Spleen (tissue), 11 donors: ENCODE results near the gene DCXR. TPM values are rescaled to one million over a fixed set of nuclear protein-coding genes. Genes with fewer than 3 reads are reported as not detected.

Experiments
- DNase-seq: peaks from one replicate; pipeline ENCODE4 v3.0.0-alpha.2; 2020
- H3K27ac ChIP-seq, 8 donors: fragments of 200-600 bp; sonication (generic) in 7 of 8; 1 replicate in 4 of 8; 2 replicates in 4 of 8; pipeline versions ENCODE4 v1.5.0 to v1.8.0; 2016 to 2021; ENCODE audit warnings: inconsistent platforms in 4 of 8, mild to moderate bottlenecking in 4 of 8, moderate library complexity in 1 of 8
- H3K27me3 ChIP-seq, 7 donors: fragments of 200-600 bp; sonication (generic) in 6 of 7; replicated peaks in 1 of 7; 1 replicate in 4 of 7; 2 replicates in 3 of 7; pipeline versions ENCODE4 v1.5.0 to v1.8.0; 2016 to 2021; ENCODE audit warnings: inconsistent platforms in 3 of 7, mild to moderate bottlenecking in 1 of 7
- H3K36me3 ChIP-seq, 6 donors: fragments of 200-600 bp; sonication (generic) in 5 of 6; 1 replicate in 4 of 6; 2 replicates in 2 of 6; pipeline versions ENCODE4 v1.5.0 to v1.8.0; 2016 to 2021; ENCODE audit warnings: inconsistent platforms in 2 of 6
- H3K4me1 ChIP-seq, 6 donors: fragments of 200-600 bp; sonication (generic) in 5 of 6; 1 replicate in 3 of 6; 2 replicates in 3 of 6; pipeline versions ENCODE4 v1.5.0 to v1.8.0; 2016 to 2021; ENCODE audit warnings: inconsistent platforms in 3 of 6
- H3K4me3 ChIP-seq, 8 donors: fragments of 200-600 bp; sonication (generic) in 7 of 8; 1 replicate in 4 of 8; 2 replicates in 4 of 8; pipeline versions ENCODE4 v1.5.0 to v1.8.0; 2016 to 2021; ENCODE audit warnings: inconsistent platforms in 4 of 8, mild to moderate bottlenecking in 4 of 8, moderate library complexity in 2 of 8
- H3K9me3 ChIP-seq, 8 donors: fragments of 200-600 bp; sonication (generic) in 7 of 8; 1 replicate in 4 of 8; 2 replicates in 4 of 8; pipeline versions ENCODE4 v1.5.0 to v1.8.0; 2016 to 2021; ENCODE audit warnings: inconsistent platforms in 4 of 8
- POLR2A ChIP-seq, 3 donors: fragments of 450-650 bp; IDR thresholded peaks; one replicate each; pipeline ENCODE4 v1.5.1; 2017; ENCODE audit warnings: antibody characterized with exemption in 3 of 3, mild to moderate bottlenecking in 1 of 3
- POLR2AphosphoS5 ChIP-seq, 3 donors: sonication (generic); formaldehyde crosslinking; IDR thresholded peaks; one replicate each; pipeline ENCODE4 v1.5.1; 2017; ENCODE audit warnings: antibody characterized with exemption in 3 of 3
- WGBS, 5 donors: extraction: QIAGEN DNeasy Blood & Tissue Kit in 3 of 5; methylation state at CpG; one replicate each; pipeline versions ENCODE4 v1.1.5 to v1.1.7; 2013 to 2018; 5-methylcytosine and 5-hydroxymethylcytosine counted together
- intact Hi-C: fragments of 100-400 bp; cut with DNase I; formaldehyde crosslinking; loops from one replicate; pipeline ENCODE4 v1.15.0; 2023; ENCODE audit warnings: low total_unique reads
- polyA plus RNA-seq, 3 donors: library from polyadenylated mRNA; stranded (reverse); fragments of 200-250 nt; gene quantifications; one replicate each; pipeline ENCODE4 v1.2.1, GENCODE V29; 2013
- total RNA-seq, 7 donors: library from RNA; depleted of rRNA in 3 of 7; stranded (reverse); fragments of >200 nt in 3 of 7; fragmentation: NEBNext Ultra II Directional in 4 of 7; extraction: Animal tissue kit (Norgen Biotek cat#: 25700) in 4 of 7; gene quantifications; one replicate each; pipeline versions ENCODE4 v1.1.0 to v1.2.1, GENCODE V29; 2016 to 2021
- TF ChIP-seq, protein P1 (sequence below), 11 experiments: fragments of 200-600 bp in 7 of 11; fragments of 450-650 bp in 4 of 11; sonication (generic) in 4 of 11; IDR thresholded peaks in 8 of 11; conservative IDR thresholded peaks in 3 of 11; 1 replicate in 7 of 11; 2 replicates in 4 of 11; pipeline versions ENCODE4 v1.4.0 to v1.8.0; 2016 to 2021; ENCODE audit warnings: antibody characterized with exemption in 11 of 11, inconsistent platforms in 4 of 11, mild to moderate bottlenecking in 1 of 11
- donor health status: healthy with polysubstance abuse.
- donor health status: DM: no; HTN: no; CAD: no; lungs with moderate emphysema.
- donor health status: DM: no; HTN: no; CAD: no.
- donor health status: Bipolar disorder and iron deficiency.
- donor health status: healthy.
- donor health status: DM: no; HTN: no; CAD: no.
- donor health status: DM: yes; HTN: yes; CAD: no.

The DCXR gene
- total and polyA plus RNA-seq, 10 donors: 44.2 to 88.0 (median 61.0) TPM

DNA sequence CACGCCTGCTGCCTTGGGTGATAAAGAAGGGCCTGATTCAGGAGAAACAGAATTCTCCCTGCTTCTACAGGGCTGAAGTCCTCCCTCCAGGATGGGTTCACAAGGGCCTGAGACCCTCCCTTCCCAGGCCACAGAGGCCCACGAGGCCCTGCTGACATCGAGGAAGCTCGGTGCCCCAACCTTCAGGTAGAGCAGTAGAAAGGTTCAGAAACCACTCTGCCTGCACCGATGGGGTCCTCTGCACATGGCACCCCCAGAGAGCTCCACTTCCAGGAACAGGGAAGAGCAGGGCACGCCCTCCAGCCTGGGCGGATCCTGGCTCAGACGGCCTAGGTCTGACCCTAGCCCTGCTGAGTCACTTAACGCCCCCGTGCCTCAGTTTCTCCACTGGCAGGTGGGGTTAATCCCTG lies 15.6 kb downstream of the DCXR start:
- no peaks in the 10 kb centered on the region for H3K27me3 ChIP-seq
- intact Hi-C loops: loop anchor here (5.0 kb wide), 1 partner anchor 65 kb away; no protein-coding TSS in a partner anchor
- H3K4me3 ChIP-seq: peak overlapping the region; percentile 73 to 99 (median 88)
- H3K4me1 ChIP-seq: peaks cover 25 to 55% (median 36%) of the 10 kb centered on the region in 6 donors
- no peaks in the 10 kb centered on the region for H3K9me3 ChIP-seq
- no peak for DNase-seq
- WGBS, 5 donors: 5 to 13% (median 6%) methylated on average over 6 to 10 of the region's 10 CpGs
- peak overlapping the region in 6 of 8 donors; percentile 4 to 88 (median 80) for H3K27ac ChIP-seq
- H3K36me3 ChIP-seq: peaks cover 0 to 40% (median 8%) of the 10 kb centered on the region in 6 donors
- TF ChIP-seq POLR2AphosphoS5 (IDR thresholded peaks at IDR 0.05): no peak
- TF ChIP-seq POLR2A (IDR thresholded peaks at IDR 0.05): no peak
- TF ChIP-seq, protein P1, sequence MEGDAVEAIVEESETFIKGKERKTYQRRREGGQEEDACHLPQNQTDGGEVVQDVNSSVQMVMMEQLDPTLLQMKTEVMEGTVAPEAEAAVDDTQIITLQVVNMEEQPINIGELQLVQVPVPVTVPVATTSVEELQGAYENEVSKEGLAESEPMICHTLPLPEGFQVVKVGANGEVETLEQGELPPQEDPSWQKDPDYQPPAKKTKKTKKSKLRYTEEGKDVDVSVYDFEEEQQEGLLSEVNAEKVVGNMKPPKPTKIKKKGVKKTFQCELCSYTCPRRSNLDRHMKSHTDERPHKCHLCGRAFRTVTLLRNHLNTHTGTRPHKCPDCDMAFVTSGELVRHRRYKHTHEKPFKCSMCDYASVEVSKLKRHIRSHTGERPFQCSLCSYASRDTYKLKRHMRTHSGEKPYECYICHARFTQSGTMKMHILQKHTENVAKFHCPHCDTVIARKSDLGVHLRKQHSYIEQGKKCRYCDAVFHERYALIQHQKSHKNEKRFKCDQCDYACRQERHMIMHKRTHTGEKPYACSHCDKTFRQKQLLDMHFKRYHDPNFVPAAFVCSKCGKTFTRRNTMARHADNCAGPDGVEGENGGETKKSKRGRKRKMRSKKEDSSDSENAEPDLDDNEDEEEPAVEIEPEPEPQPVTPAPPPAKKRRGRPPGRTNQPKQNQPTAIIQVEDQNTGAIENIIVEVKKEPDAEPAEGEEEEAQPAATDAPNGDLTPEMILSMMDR (IDR thresholded peaks at IDR 0.05 in 8 of 11, conservative IDR thresholded peaks at IDR 0.05 in 3 of 11): no peak

DNA sequence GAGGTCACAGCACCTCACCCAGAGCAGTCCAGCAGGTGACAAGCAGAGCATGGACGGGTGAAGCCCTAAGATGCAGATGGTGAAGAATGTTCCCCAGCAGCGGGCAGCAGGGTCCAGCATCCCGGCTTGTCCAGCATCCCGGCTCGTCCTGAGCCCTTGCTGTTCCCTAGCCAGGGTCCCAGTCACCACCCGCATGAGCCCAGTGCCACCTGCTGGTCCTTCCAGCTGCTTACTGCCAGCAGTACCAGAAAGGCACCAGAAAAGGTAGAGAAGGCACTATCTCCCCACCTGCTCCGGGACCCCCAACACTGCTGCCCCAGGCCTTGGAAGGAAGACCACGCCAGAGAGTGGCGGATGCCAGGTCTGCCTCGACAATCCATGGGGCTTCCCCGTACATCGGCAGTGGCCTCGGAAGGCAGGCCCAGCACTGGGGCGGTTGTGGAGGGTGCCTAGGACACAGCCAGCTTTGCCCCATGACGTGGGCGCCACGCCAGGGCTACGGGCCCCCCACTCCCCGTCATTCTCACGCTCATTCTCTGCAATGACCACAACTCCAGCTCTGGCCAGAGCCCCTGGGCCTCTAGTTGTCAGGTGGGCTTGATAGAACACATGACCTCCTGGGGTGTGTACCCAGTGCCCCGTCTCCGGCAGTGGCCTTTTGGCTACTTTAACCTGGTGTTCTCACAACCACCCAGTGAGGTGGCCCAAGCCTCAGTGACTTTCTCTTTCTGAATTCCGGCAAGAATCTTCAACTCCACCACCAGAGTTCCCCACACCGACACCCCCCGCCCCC lies 16.2 kb downstream of the DCXR start:
- Histone ChIP-seq H3K4me1 (peaks cover 25 to 55% (median 36%) of the 10 kb centered on the region in 6 donors), H3K4me3 (peak overlapping the region in 5 of 8 donors; percentile 87 to 99 (median 88))
- intact Hi-C loops: loop anchor here (5.0 kb wide), 1 partner anchor 64 kb away; no protein-coding TSS in a partner anchor

DNA sequence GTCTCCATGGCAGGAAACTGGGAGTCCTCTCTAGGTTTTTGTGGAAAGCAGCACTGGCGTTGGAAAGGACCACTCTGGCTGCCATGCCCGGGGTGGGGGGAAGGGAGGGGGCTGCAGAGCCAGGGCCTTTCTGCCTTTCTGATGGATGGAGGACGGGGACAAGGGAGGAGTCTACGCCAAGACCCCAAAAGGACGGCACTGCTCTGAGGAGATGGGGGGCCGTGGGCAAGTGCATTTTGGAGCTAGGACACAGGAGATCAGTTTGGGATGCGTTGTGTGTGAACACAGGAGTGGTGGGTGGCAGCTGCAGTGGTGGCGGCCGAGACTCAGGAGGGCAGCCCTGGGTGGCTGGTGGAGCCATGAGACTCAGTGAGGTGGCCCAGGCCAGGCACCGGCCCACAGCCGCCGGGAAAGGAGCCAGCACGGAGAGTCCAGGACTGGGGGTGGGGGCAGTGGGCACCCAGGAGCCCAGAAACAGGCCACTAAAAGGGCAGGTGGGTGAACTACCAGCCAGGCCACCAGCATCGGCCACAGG lies 16.9 kb downstream of the DCXR start:
- 86 to 95% (median 90%) methylated on average over 10 to 14 of the region's 14 CpGs for WGBS, 5 donors
- peaks cover 0 to 34% (median 8%) of the 10 kb centered on the region in 6 donors for H3K36me3 ChIP-seq
- TF ChIP-seq, protein P1 (IDR thresholded peaks at IDR 0.05 in 8 of 11, conservative IDR thresholded peaks at IDR 0.05 in 3 of 11): no peak
- TF ChIP-seq POLR2A (IDR thresholded peaks at IDR 0.05) (no peak), POLR2AphosphoS5 (IDR thresholded peaks at IDR 0.05) (peak in 1 of 3 donors; percentile 1)
- DNase-seq: no peak
- intact Hi-C loops: loop anchor here (5.0 kb wide), 1 partner anchor 63 kb away; no protein-coding TSS in a partner anchor
- H3K27me3 ChIP-seq: no peaks in the 10 kb centered on the region
- H3K27ac ChIP-seq: no peak overlapping the region
- H3K4me1 ChIP-seq: peaks cover 25 to 55% (median 36%) of the 10 kb centered on the region in 6 donors
- no peaks in the 10 kb centered on the region for H3K9me3 ChIP-seq
- no peak overlapping the region for H3K4me3 ChIP-seq

More for the DNA sequence above, 16.2 kb downstream of the DCXR start:
- Histone ChIP-seq H3K9me3 (no peaks in the 10 kb centered on the region), H3K36me3 (peaks cover 0 to 39% (median 8%) of the 10 kb centered on the region in 6 donors), H3K27ac (peak overlapping the region in 1 of 8 donors; percentile 88), H3K27me3 (no peaks in the 10 kb centered on the region)
- no peak for DNase-seq
- TF ChIP-seq, protein P1 (IDR thresholded peaks at IDR 0.05 in 8 of 11, conservative IDR thresholded peaks at IDR 0.05 in 3 of 11): peak; percentile 47 to 80 (median 64)
- TF ChIP-seq POLR2AphosphoS5 (IDR thresholded peaks at IDR 0.05): peak in 1 of 3 donors; percentile 37
- no peak for TF ChIP-seq POLR2A (IDR thresholded peaks at IDR 0.05)
- 35 to 55% (median 40%) methylated on average over 21 to 25 of the region's 25 CpGs for WGBS, 5 donors
